ENCODE results near the gene KANK4. TPM values are rescaled to one million over a fixed set of nuclear protein-coding genes. Genes with fewer than 3 reads are reported as not detected.

KANK4 gene
- total RNA-seq (2014; rRNA removed; shearing (Covaris generic)) (not detected in 2 replicates), total RNA-seq (2022) (not detected in 2 replicates), Bru-seq, nascent RNA (not detected), BruChase-seq, experiment 1, labeled RNA remaining after a 6-hour chase (percentile 2 among the genes with signal in this experiment), BruChase-seq, experiment 2, labeled RNA remaining after a 2-hour chase (not detected)
- long read RNA-seq, result 0 reads

GRCh38 chr1:62318756-62319544 is at the start of gene KANK4:
KANK4 (minus strand) TSS chr1:62319434; CDS start chr1:62281564, 37,870 bp downstream.
- H4K20me1 ChIP-seq (ENCODE audit: insufficient read depth, low read length), result no peaks in the 10 kb centered on the region
- no peaks in the 10 kb centered on the region for H3K4me1 ChIP-seq (ENCODE audit: insufficient read depth, low read length, poor library complexity, severe bottlenecking)
- no peak within 1 kb of the TSS for H3K4me3 ChIP-seq (ENCODE audit: low read depth, low read length, poor library complexity, severe bottlenecking)
- ChIA-PET CTCF (ENCODE audit: unreplicated experiment) (no interaction called here), POLR2A (no interaction called here)
- no peak within 1 kb of the TSS for H3K27ac ChIP-seq (ENCODE audit: low read depth, low read length, poor library complexity, severe bottlenecking)
- no peaks in the 10 kb centered on the region for H3K36me3 ChIP-seq (ENCODE audit: insufficient read depth, low read length)
- BruUV-seq (replicated peaks), result no TSS peak
- H3K9me2 ChIP-seq (ENCODE audit: insufficient read depth, low read length), result no peaks in the 10 kb centered on the region
- no peak for DNase-seq (ENCODE audit: low spot score)
- intact Hi-C loops (cut with micrococcal nuclease; ENCODE audit: unreplicated experiment), result no loop called here
- H3K9me3 ChIP-seq (ENCODE audit: low read length), result no peaks in the 10 kb centered on the region
- no peaks in the 10 kb centered on the region for H3K79me2 ChIP-seq (ENCODE audit: insufficient read depth, low read depth, low read length)
- H3K4me2 ChIP-seq (ENCODE audit: low read length), result no peak within 1 kb of the TSS
- no peak within 1 kb of the TSS for H2AFZ ChIP-seq (ENCODE audit: low read length)
- TF ChIP-seq CTCF (conservative IDR thresholded peaks at IDR 0.05; ENCODE audit: low read length) (no peak), EZH2phosphoT487 (IDR thresholded peaks at IDR 0.05; ENCODE audit: borderline replicate concordance, low read depth, low read length) (no peak)

DNA sequence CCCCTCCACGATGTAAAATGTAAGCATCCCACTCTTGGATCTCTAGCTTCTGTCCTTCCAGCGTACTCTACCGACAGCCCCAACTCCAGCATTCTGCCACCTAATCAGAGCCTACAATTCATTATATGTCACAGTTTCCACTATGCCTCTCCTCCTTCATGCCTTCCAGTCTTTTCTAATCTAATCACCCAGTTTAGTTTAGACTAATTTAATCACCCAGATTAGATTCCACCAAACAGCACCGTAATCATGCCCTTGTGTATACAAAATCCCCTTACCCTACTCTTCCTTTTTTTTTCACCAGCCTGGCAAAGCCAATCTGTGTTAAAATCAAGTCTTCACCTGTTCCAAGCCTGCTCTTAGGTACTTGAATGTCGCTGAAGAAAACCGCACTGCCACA is 49.8 kb upstream of the KANK4 start:
- CTCF ChIA-PET (ENCODE audit: unreplicated experiment), result no interaction called here
- no peak for DNase-seq (ENCODE audit: low spot score)
- no peaks in the 10 kb centered on the region for H4K20me1 ChIP-seq (ENCODE audit: insufficient read depth, low read length)

More for the DNA sequence above, 49.8 kb upstream of the KANK4 start:
- H2AFZ ChIP-seq (ENCODE audit: low read length), result no peak overlapping the region
- H3K4me1 ChIP-seq (ENCODE audit: insufficient read depth, low read length, poor library complexity, severe bottlenecking), result no peaks in the 10 kb centered on the region
- TF ChIP-seq EZH2phosphoT487 (IDR thresholded peaks at IDR 0.05; ENCODE audit: borderline replicate concordance, low read depth, low read length) (no peak), CTCF (conservative IDR thresholded peaks at IDR 0.05; ENCODE audit: low read length) (no peak)
- H3K27ac ChIP-seq (ENCODE audit: low read depth, low read length, poor library complexity, severe bottlenecking), result no peak overlapping the region
- POLR2A ChIA-PET, result no interaction called here
- no peaks in the 10 kb centered on the region for H3K9me3 ChIP-seq (ENCODE audit: low read length)
- H3K4me2 ChIP-seq (ENCODE audit: low read length), result no peak overlapping the region
- no peaks in the 10 kb centered on the region for H3K36me3 ChIP-seq (ENCODE audit: insufficient read depth, low read length)
- no peak overlapping the region for H3K4me3 ChIP-seq (ENCODE audit: low read depth, low read length, poor library complexity, severe bottlenecking)
- no peaks in the 10 kb centered on the region for H3K79me2 ChIP-seq (ENCODE audit: insufficient read depth, low read depth, low read length)
- intact Hi-C loops (cut with micrococcal nuclease; ENCODE audit: unreplicated experiment), result no loop called here
- BruUV-seq (replicated peaks), result no TSS peak
- H3K9me2 ChIP-seq (ENCODE audit: insufficient read depth, low read length), result no peaks in the 10 kb centered on the region
